ENCODE data around the gene METTL17. TPM values are rescaled to one million over a fixed set of nuclear protein-coding genes. Genes with fewer than 3 reads are reported as not detected.

METTL17 gene
- total RNA-seq, 1 experiment from 2014 or later, result 98.1 TPM

GRCh38 chr14:21017528-21018245 is 27.9 kb downstream of the METTL17 start:
- no peak for DNase-seq (ENCODE audit: low spot score)
- Mint-ChIP-seq H3K4me1 (peaks cover 17% of the 10 kb centered on the region), H3K4me3 (no peak overlapping the region), H3K27ac (no peak overlapping the region), H3K9me3 (no peaks in the 10 kb centered on the region), H3K36me3 (peaks cover 6% of the 10 kb centered on the region; the same call in 1 of the 2 replicates), H3K27me3 (ENCODE audit: low read depth) (peaks cover 8% of the 10 kb centered on the region)
- POLR2A ChIA-PET, result no interaction called here
- CTCF ChIA-PET, result interaction anchor here (0.9 to 9.1 kb wide), 5 partner anchors 17 to 72 kb away, joined by 3 to 670 read pairs (median 5); partner anchors contain the start of genes RNASE7 and SLC39A2
- no peak for TF ChIP-seq ZNF219 (CRISPR knock-in tag; IDR thresholded peaks at IDR 0.05; ENCODE audit: borderline replicate concordance)
- no peak for TF ChIP-seq ZNF423 (CRISPR knock-in tag; IDR thresholded peaks at IDR 0.05)
- TF ChIP-seq TP53 (CRISPR knock-in tag; IDR thresholded peaks at IDR 0.05), result no peak
- no peak for TF ChIP-seq TEAD1 (CRISPR knock-in tag; IDR thresholded peaks at IDR 0.05)
- TF ChIP-seq PRRX2 (CRISPR knock-in tag; IDR thresholded peaks at IDR 0.05), result no peak
- no peak for TF ChIP-seq ERG (CRISPR knock-in tag; IDR thresholded peaks at IDR 0.05)
- no peak for TF ChIP-seq FOXJ3 (CRISPR knock-in tag; IDR thresholded peaks at IDR 0.05; ENCODE audit: borderline replicate concordance)
- TF ChIP-seq KAT7 (CRISPR knock-in tag; IDR thresholded peaks at IDR 0.05; ENCODE audit: borderline replicate concordance), result no peak
- TF ChIP-seq FOXK1 (CRISPR knock-in tag; IDR thresholded peaks at IDR 0.05), result no peak
- TF ChIP-seq CREM (CRISPR knock-in tag; IDR thresholded peaks at IDR 0.05), result no peak
- TF ChIP-seq SMAD3 (CRISPR knock-in tag; IDR thresholded peaks at IDR 0.05; ENCODE audit: borderline replicate concordance), result no peak
- TF ChIP-seq SP1 (CRISPR knock-in tag; conservative IDR thresholded peaks at IDR 0.05), result no peak
- TF ChIP-seq, protein P1, sequence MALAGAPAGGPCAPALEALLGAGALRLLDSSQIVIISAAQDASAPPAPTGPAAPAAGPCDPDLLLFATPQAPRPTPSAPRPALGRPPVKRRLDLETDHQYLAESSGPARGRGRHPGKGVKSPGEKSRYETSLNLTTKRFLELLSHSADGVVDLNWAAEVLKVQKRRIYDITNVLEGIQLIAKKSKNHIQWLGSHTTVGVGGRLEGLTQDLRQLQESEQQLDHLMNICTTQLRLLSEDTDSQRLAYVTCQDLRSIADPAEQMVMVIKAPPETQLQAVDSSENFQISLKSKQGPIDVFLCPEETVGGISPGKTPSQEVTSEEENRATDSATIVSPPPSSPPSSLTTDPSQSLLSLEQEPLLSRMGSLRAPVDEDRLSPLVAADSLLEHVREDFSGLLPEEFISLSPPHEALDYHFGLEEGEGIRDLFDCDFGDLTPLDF (CRISPR knock-in tag; IDR thresholded peaks at IDR 0.05), result no peak
- no peak for TF ChIP-seq ESRRA (CRISPR knock-in tag; IDR thresholded peaks at IDR 0.05; ENCODE audit: borderline replicate concordance)
- no peak for TF ChIP-seq NR2C2 (CRISPR knock-in tag; IDR thresholded peaks at IDR 0.05)
- no peak for TF ChIP-seq ATF2 (CRISPR knock-in tag; IDR thresholded peaks at IDR 0.05; ENCODE audit: borderline replicate concordance, low read depth)
- TF ChIP-seq, protein P2, sequence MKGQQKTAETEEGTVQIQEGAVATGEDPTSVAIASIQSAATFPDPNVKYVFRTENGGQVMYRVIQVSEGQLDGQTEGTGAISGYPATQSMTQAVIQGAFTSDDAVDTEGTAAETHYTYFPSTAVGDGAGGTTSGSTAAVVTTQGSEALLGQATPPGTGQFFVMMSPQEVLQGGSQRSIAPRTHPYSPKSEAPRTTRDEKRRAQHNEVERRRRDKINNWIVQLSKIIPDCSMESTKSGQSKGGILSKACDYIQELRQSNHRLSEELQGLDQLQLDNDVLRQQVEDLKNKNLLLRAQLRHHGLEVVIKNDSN (CRISPR knock-in tag; IDR thresholded peaks at IDR 0.05), result no peak
- no peak for TF ChIP-seq CREB1 (CRISPR knock-in tag; IDR thresholded peaks at IDR 0.05)
- TF ChIP-seq CBFB (CRISPR knock-in tag; IDR thresholded peaks at IDR 0.05; ENCODE audit: low read depth), result no peak
- ATAC-seq, result no peak

DNA sequence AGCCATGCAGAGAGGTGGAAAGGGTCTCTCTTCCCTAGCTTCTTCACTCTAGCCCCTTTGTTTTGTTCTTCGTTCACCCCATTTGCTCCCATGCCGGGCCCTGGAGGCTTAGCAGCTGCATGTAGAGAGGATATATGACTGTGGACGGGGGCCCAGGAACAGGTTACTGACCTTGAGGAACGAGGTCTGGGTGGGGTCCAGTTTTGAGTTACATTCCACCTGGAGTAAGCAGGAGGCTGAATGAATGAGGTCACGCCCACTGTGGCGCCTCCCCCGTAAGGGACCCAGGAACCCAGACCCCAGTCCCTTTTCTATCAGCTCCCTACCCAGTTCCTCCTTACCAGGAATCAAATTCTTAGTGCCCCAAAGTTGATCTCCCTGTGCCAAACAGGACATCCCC is 28.5 kb downstream of the METTL17 start:
- peaks cover 22% of the 10 kb centered on the region for H3K4me1 Mint-ChIP-seq
- ATAC-seq, result no peak
- H3K36me3 Mint-ChIP-seq, result peaks cover 6% of the 10 kb centered on the region; the same call in 1 of the 2 replicates
- no peaks in the 10 kb centered on the region for H3K9me3 Mint-ChIP-seq
- ChIA-PET POLR2A (no interaction called here), CTCF (interaction anchor here (0.9 to 9.1 kb wide), 4 partner anchors 18 to 72 kb away, joined by 3 to 670 read pairs (median 4); partner anchors contain the start of gene RNASE7)
- H3K27me3 Mint-ChIP-seq (ENCODE audit: low read depth), result peaks cover 13% of the 10 kb centered on the region
- DNase-seq (ENCODE audit: low spot score), result no peak
- no peak overlapping the region for H3K27ac Mint-ChIP-seq
- no peak overlapping the region for H3K4me3 Mint-ChIP-seq
- no peak for TF ChIP-seq NR1H2 (CRISPR knock-in tag; IDR thresholded peaks at IDR 0.05)
- TF ChIP-seq, protein P1 (CRISPR knock-in tag; IDR thresholded peaks at IDR 0.05), result no peak
- TF ChIP-seq, protein P3, sequence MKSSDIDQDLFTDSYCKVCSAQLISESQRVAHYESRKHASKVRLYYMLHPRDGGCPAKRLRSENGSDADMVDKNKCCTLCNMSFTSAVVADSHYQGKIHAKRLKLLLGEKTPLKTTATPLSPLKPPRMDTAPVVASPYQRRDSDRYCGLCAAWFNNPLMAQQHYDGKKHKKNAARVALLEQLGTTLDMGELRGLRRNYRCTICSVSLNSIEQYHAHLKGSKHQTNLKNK (CRISPR knock-in tag; IDR thresholded peaks at IDR 0.05), result no peak
- TF ChIP-seq ZNF416 (CRISPR knock-in tag; IDR thresholded peaks at IDR 0.05), result no peak
- TF ChIP-seq, protein P4, sequence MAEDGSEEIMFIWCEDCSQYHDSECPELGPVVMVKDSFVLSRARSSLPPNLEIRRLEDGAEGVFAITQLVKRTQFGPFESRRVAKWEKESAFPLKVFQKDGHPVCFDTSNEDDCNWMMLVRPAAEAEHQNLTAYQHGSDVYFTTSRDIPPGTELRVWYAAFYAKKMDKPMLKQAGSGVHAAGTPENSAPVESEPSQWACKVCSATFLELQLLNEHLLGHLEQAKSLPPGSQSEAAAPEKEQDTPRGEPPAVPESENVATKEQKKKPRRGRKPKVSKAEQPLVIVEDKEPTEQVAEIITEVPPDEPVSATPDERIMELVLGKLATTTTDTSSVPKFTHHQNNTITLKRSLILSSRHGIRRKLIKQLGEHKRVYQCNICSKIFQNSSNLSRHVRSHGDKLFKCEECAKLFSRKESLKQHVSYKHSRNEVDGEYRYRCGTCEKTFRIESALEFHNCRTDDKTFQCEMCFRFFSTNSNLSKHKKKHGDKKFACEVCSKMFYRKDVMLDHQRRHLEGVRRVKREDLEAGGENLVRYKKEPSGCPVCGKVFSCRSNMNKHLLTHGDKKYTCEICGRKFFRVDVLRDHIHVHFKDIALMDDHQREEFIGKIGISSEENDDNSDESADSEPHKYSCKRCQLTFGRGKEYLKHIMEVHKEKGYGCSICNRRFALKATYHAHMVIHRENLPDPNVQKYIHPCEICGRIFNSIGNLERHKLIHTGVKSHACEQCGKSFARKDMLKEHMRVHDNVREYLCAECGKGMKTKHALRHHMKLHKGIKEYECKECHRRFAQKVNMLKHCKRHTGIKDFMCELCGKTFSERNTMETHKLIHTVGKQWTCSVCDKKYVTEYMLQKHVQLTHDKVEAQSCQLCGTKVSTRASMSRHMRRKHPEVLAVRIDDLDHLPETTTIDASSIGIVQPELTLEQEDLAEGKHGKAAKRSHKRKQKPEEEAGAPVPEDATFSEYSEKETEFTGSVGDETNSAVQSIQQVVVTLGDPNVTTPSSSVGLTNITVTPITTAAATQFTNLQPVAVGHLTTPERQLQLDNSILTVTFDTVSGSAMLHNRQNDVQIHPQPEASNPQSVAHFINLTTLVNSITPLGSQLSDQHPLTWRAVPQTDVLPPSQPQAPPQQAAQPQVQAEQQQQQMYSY (CRISPR knock-in tag; IDR thresholded peaks at IDR 0.05), result no peak

All from WTC11 (cell line).